ENCODE measurements around the gene GTF2H4.

DNA sequence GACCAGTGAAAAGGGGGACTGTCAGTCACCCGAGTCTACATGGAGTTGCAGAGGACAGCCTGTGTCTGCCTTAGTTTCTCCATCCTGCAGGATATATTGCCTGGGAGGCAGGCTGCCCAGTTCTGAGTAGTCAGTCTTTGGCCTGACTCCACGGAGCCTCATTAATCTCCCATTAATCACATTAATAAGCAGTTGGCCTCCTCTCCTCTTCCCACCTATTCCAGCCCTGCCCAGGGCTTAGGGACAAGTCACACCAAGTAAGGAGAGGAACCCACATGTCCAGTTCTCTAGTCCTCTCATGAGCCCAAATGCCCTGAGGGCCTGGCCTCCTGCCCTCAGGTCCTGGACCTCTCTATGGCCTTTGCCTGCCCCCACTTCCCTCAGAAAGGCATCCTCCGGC lies 31.5 kb downstream of the GTF2H4 start:
- TF ChIP-seq, protein P1, sequence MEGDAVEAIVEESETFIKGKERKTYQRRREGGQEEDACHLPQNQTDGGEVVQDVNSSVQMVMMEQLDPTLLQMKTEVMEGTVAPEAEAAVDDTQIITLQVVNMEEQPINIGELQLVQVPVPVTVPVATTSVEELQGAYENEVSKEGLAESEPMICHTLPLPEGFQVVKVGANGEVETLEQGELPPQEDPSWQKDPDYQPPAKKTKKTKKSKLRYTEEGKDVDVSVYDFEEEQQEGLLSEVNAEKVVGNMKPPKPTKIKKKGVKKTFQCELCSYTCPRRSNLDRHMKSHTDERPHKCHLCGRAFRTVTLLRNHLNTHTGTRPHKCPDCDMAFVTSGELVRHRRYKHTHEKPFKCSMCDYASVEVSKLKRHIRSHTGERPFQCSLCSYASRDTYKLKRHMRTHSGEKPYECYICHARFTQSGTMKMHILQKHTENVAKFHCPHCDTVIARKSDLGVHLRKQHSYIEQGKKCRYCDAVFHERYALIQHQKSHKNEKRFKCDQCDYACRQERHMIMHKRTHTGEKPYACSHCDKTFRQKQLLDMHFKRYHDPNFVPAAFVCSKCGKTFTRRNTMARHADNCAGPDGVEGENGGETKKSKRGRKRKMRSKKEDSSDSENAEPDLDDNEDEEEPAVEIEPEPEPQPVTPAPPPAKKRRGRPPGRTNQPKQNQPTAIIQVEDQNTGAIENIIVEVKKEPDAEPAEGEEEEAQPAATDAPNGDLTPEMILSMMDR (conservative IDR thresholded peaks at IDR 0.05) = no peak
- no peak for TF ChIP-seq EZH2 (IDR thresholded peaks at IDR 0.05; ENCODE audit: low read depth)

Measured in PC-9 (cell line).